Endothelial cell of umbilical vein (primary cell): Measurements from ENCODE around the gene TBC1D4. TPM values are rescaled to one million over a fixed set of nuclear protein-coding genes. Genes with fewer than 3 reads are reported as not detected.

Experiments used
- BruUV-seq: library from RNA; stranded (reverse); fragments of 400-500 nt; replicated peaks from 2 replicates; lab custom pipeline; 2021; lab: Mats Ljungman, UMichigan
- CTCF ChIA-PET: fragments of 300-600, 350-600 bp; sonication (Branson Sonifier 250); formaldehyde crosslinking; loops from one replicate; lab custom pipeline; 2021; ENCODE audit warnings: antibody characterized with exemption, inconsistent platforms; lab: Charles Lee
- POLR2A ChIA-PET: fragments of 300-600, 350-600 bp; sonication (Branson Sonifier 250); formaldehyde crosslinking; loops from one replicate; lab custom pipeline; 2021; ENCODE audit warnings: antibody characterized with exemption, inconsistent platforms; lab: Charles Lee
- DNase-seq: peaks from one replicate; pipeline ENCODE4 v3.0.0-alpha.2; 2011; ENCODE audit warnings: low read depth, low spot score
- FAIRE-seq: peaks from 2 replicates; lab custom pipeline; 2011; peaks lifted over from hg19 to GRCh38; lab: Jason Lieb, UNC
- H2AFZ ChIP-seq: 2 replicates; pipeline ENCODE4 v1.6.0; 2012; ENCODE audit warnings: low read depth, low read length, control low read depth, inconsistent platforms
- H3K27ac ChIP-seq: 2 replicates; pipeline ENCODE4 v1.5.1; 2011; ENCODE audit warnings: low read depth, mild to moderate bottlenecking, control low read depth, low read length, moderate library complexity; ENCODE audit not compliant: insufficient read depth
- H3K27me3 ChIP-seq, 2 experiments: 2 replicates each; pipeline versions ENCODE4 v1.6.0 to v1.6.1; 2011; ENCODE audit warnings: low read length in 2 of 2, mixed read lengths in 1 of 2; ENCODE audit not compliant: control insufficient read depth in 2 of 2, insufficient read depth in 2 of 2
- H3K36me3 ChIP-seq, 2 experiments: 2 replicates in 1 of 2; 3 replicates in 1 of 2; pipeline ENCODE4 v1.5.1; 2011; ENCODE audit warnings: low read length in 2 of 2, mild to moderate bottlenecking in 1 of 2, moderate library complexity in 1 of 2; ENCODE audit not compliant: control insufficient read depth in 2 of 2, insufficient read depth in 2 of 2; ENCODE audit errors: extremely low read depth in 1 of 2
- H3K4me1 ChIP-seq: 3 replicates; pipeline ENCODE4 v1.5.1; 2011; ENCODE audit warnings: mild to moderate bottlenecking, low read length; ENCODE audit not compliant: control insufficient read depth, insufficient read depth; ENCODE audit errors: extremely low read depth
- H3K4me2 ChIP-seq: 2 replicates; pipeline ENCODE4 v1.6.1; 2011; ENCODE audit warnings: low read length, control low read depth, mixed read lengths; ENCODE audit not compliant: insufficient read depth
- H3K4me3 ChIP-seq, 3 experiments: fragments of 200-600 bp in 1 of 3; sonication (generic), shearing (Covaris generic) in 1 of 3; replicated peaks in 1 of 3; 2 replicates each; pipeline ENCODE4 v1.5.1; 2011 to 2016; ENCODE audit warnings: control low read depth in 3 of 3, low read length in 3 of 3, mild to moderate bottlenecking in 2 of 3, inconsistent platforms in 1 of 3, low read depth in 1 of 3, moderate library complexity in 1 of 3; ENCODE audit not compliant: insufficient read depth in 1 of 3
- H3K79me2 ChIP-seq: 2 replicates; pipeline ENCODE4 v1.6.0; 2012; ENCODE audit warnings: low read length, inconsistent platforms; ENCODE audit not compliant: control insufficient read depth, insufficient read depth
- H3K9ac ChIP-seq: replicated peaks from 2 replicates; pipeline ENCODE3; 2011; ENCODE audit warnings: low read length, control low read depth; ENCODE audit not compliant: insufficient read depth; ENCODE audit errors: extremely low read depth
- H3K9me1 ChIP-seq: replicated peaks from 3 replicates; pipeline ENCODE4 v1.6.0; 2011; ENCODE audit warnings: mild to moderate bottlenecking, low read length; ENCODE audit not compliant: control insufficient read depth, insufficient read depth; ENCODE audit errors: extremely low read depth
- H3K9me3 ChIP-seq: replicated peaks from 2 replicates; pipeline ENCODE4 v1.5.1; 2012; ENCODE audit warnings: low read length, inconsistent platforms; ENCODE audit not compliant: control insufficient read depth, insufficient read depth
- H4K20me1 ChIP-seq: replicated peaks from 2 replicates; pipeline ENCODE3; 2011; ENCODE audit warnings: mild to moderate bottlenecking, low read length; ENCODE audit not compliant: control insufficient read depth, insufficient read depth; ENCODE audit errors: extremely low read depth
- EZH2 ChIP-seq: IDR thresholded peaks from 2 replicates; pipeline ENCODE4 v1.6.1; 2012; ENCODE audit warnings: borderline replicate concordance, low read depth, mild to moderate bottlenecking, moderate library complexity, low read length, inconsistent platforms; ENCODE audit not compliant: severe bottlenecking
- FOS ChIP-seq: IDR thresholded peaks from 2 replicates; pipeline ENCODE4 v1.6.1; 2011; ENCODE audit warnings: mild to moderate bottlenecking, low read length, moderate library complexity, borderline replicate concordance; ENCODE audit not compliant: insufficient read depth
- GATA2 ChIP-seq: IDR thresholded peaks from 2 replicates; pipeline ENCODE4 v1.7.0; 2011; ENCODE audit warnings: low read depth, mild to moderate bottlenecking, moderate library complexity, mixed read lengths, low read length; ENCODE audit not compliant: insufficient read length, insufficient read depth
- JUN ChIP-seq: IDR thresholded peaks from 2 replicates; pipeline ENCODE4 v1.6.1; 2011; ENCODE audit warnings: borderline replicate concordance, low read depth; ENCODE audit not compliant: insufficient read length, insufficient read depth
- MYC ChIP-seq: IDR thresholded peaks from one replicate; pipeline ENCODE4 v1.6.1; 2011; ENCODE audit warnings: mild to moderate bottlenecking, low read depth, low read length
- POLR2A ChIP-seq: IDR thresholded peaks from 2 replicates; pipeline ENCODE4 v1.6.1; 2012; ENCODE audit warnings: low read depth, mild to moderate bottlenecking, control low read depth, low read length
- POLR2AphosphoS5 ChIP-seq: IDR thresholded peaks from 2 replicates; pipeline ENCODE4 v1.6.1; 2012; ENCODE audit warnings: low read depth, mild to moderate bottlenecking, control low read depth, low read length, moderate library complexity; ENCODE audit not compliant: insufficient read depth
- dilution Hi-C: fragments of 300-500 bp; cut with MboI; formaldehyde crosslinking; loops from one replicate; pipeline ENCODE4 v1.15.0; 2019; ENCODE audit warnings: low sequenced_read_pairs; ENCODE audit not compliant: extremely low pct_ligation_motif_present
- intact Hi-C: fragments of 100-400 bp; cut with micrococcal nuclease; formaldehyde crosslinking; loops from one replicate; pipeline ENCODE4 v1.10.0; 2022
- polyA plus RNA-seq, 4 experiments: library from polyadenylated mRNA; depleted of rRNA in 3 of 4; stranded (reverse) in 3 of 4; unstranded in 1 of 4; fragments of >200 nt; gene quantifications; 2 replicates each; pipeline versions ENCODE4 v1.2.1 to v1.2.3, GENCODE V29; 2011 to 2012; ENCODE audit warnings: missing spikeins in 1 of 4
- total RNA-seq: library from RNA; stranded (reverse); gene quantifications from 2 replicates; pipeline ENCODE4 v1.2.3, GENCODE V29; 2021
- TF ChIP-seq, protein P1 (sequence below): IDR thresholded peaks from 2 replicates; pipeline ENCODE4 v1.6.1; 2011; ENCODE audit not compliant: insufficient read depth, insufficient read length
- TF ChIP-seq, protein P2 (sequence below), 2 donors: IDR thresholded peaks; 1 replicate in 1 of 2; 2 replicates in 1 of 2; pipeline ENCODE4 v1.5.1; 2011; ENCODE audit warnings: low read length in 2 of 2, mild to moderate bottlenecking in 2 of 2, moderate library complexity in 2 of 2, control low read depth in 1 of 2, inconsistent platforms in 1 of 2, low read depth in 1 of 2; ENCODE audit not compliant: insufficient read depth in 1 of 2; ENCODE audit errors: extremely low read depth in 1 of 2

Gene TBC1D4
- total and polyA plus RNA-seq, 2 donors (not counting 3 experiments of a cell fraction or from before 2014, with no cell fraction given), result 58.3 to 81.0 TPM

DNA sequence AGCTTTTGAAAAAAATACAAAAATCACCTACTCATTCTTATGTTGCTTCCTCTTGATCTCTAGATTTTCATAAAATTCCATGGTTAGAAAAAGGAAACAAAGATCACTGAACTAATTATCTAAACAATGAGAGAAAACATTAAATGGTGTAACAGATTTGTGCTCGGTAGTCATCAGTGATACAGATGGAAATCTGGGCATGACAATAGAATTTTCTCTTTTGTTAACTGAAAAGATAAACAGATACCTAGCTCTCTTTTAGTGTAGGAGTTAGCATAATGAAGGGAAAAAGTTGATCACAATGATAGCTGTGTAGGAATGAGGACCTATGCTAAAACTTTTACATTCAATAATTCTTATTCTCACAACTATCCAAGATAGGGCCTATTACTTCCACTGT, 103.7 kb downstream of the TBC1D4 start:
- Histone ChIP-seq H3K4me1 (no peaks in the 10 kb centered on the region), H3K79me2 (no peaks in the 10 kb centered on the region), H3K4me3 (no peak overlapping the region), H3K9me1 (no peaks in the 10 kb centered on the region), H3K36me3 (no peaks in the 10 kb centered on the region), H3K27ac (no peak overlapping the region), H3K9me3 (no peaks in the 10 kb centered on the region), H2AFZ (no peak overlapping the region), H4K20me1 (peaks cover 2% of the 10 kb centered on the region), H3K9ac (no peak overlapping the region), H3K4me2 (no peak overlapping the region), H3K27me3 (no peaks in the 10 kb centered on the region)
- DNase-seq (no peak), FAIRE-seq (peak; percentile 57)
- CTCF ChIA-PET, result interaction anchor here (1.3 kb wide), 2 partner anchors 10 to 104 kb away, joined by 3 read pairs; partner anchors contain the start of gene TBC1D4
- TF ChIP-seq POLR2AphosphoS5 (no peak), POLR2A (no peak), GATA2 (no peak), EZH2 (no peak), FOS (no peak), MYC (no peak), JUN (no peak)
- TF ChIP-seq, protein P1, sequence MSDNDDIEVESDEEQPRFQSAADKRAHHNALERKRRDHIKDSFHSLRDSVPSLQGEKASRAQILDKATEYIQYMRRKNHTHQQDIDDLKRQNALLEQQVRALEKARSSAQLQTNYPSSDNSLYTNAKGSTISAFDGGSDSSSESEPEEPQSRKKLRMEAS, result no peak
- TF ChIP-seq, protein P2, sequence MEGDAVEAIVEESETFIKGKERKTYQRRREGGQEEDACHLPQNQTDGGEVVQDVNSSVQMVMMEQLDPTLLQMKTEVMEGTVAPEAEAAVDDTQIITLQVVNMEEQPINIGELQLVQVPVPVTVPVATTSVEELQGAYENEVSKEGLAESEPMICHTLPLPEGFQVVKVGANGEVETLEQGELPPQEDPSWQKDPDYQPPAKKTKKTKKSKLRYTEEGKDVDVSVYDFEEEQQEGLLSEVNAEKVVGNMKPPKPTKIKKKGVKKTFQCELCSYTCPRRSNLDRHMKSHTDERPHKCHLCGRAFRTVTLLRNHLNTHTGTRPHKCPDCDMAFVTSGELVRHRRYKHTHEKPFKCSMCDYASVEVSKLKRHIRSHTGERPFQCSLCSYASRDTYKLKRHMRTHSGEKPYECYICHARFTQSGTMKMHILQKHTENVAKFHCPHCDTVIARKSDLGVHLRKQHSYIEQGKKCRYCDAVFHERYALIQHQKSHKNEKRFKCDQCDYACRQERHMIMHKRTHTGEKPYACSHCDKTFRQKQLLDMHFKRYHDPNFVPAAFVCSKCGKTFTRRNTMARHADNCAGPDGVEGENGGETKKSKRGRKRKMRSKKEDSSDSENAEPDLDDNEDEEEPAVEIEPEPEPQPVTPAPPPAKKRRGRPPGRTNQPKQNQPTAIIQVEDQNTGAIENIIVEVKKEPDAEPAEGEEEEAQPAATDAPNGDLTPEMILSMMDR (IDR thresholded peaks at IDR 0.05; ENCODE audit: extremely low read depth in 1 of 2, insufficient read depth in 1 of 2, low read depth in 1 of 2, low read length in 2 of 2), result no peak
- POLR2A ChIA-PET, result no interaction called here
- intact Hi-C loops, result no loop called here
- no TSS peak for BruUV-seq
- dilution Hi-C loops, result no loop called here
